Dedifferentiated amniotic fluid mesenchymal stem cell (primary cell): Measurements from ENCODE around the gene GDF3.
"Not testable (repeated sequence)": the region's sequence is repeated elsewhere in the genome, so short reads cannot be mapped to it uniquely, and the experiment has no call there.

Experiments used
- DNase-seq: peaks from one replicate; pipeline ENCODE4 v3.0.0-alpha.2; 2016; ENCODE audit errors: extremely low spot score

The GDF3 gene

GRCh38 chr12:7695566-7696197 is at the start of gene GDF3:
Gene GDF3 (minus strand): TSS chr12:7695775. CDS start chr12:7695728, 47 bp downstream.
- DNase-seq = no peak

- DNase-seq = no peak
Observed at GRCh38 chr12:7732993-7733392, 37.4 kb upstream of the GDF3 start.

- no peak for DNase-seq
Observed at GRCh38 chr12:7731486-7731885, 35.9 kb upstream of the GDF3 start.

- not testable (repeated sequence) for DNase-seq
Observed at GRCh38 chr12:7730984-7731383, 35.4 kb upstream of the GDF3 start.

- DNase-seq = no peak
Observed at GRCh38 chr12:7729746-7730145, 34.2 kb upstream of the GDF3 start.

- DNase-seq = no peak
Observed at GRCh38 chr12:7723926-7724325, 28.4 kb upstream of the GDF3 start.

GRCh38 chr12:7719946-7720730 is 24.6 kb upstream of the GDF3 start:
- no peak for DNase-seq

GRCh38 chr12:7716381-7716780 is 20.8 kb upstream of the GDF3 start:
- no peak for DNase-seq

GRCh38 chr12:7712841-7713442 is 17.4 kb upstream of the GDF3 start:
- DNase-seq = no peak

GRCh38 chr12:7711133-7711532 is 15.6 kb upstream of the GDF3 start, which contains the start of gene DPPA3:
Gene DPPA3 (plus strand): TSS chr12:7711433. CDS start chr12:7711571, 138 bp downstream.
- DNase-seq = no peak

- no peak for DNase-seq
Observed at GRCh38 chr12:7709969-7710675, 14.5 kb upstream of the GDF3 start.

GRCh38 chr12:7705846-7706245 is 10.3 kb upstream of the GDF3 start:
- no peak for DNase-seq

GRCh38 chr12:7695237-7695560 is 376 bp downstream of the GDF3 start:
- no peak for DNase-seq

- DNase-seq = no peak
Observed at GRCh38 chr12:7694556-7695236, 879 bp downstream of the GDF3 start.

- DNase-seq = no peak
Observed at GRCh38 chr12:7693793-7694192, 1.8 kb downstream of the GDF3 start.

GRCh38 chr12:7681535-7681934 is 14.0 kb downstream of the GDF3 start:
- DNase-seq = no peak

GRCh38 chr12:7679251-7680045 is 16.1 kb downstream of the GDF3 start:
- DNase-seq = no peak

- DNase-seq = no peak
Observed at GRCh38 chr12:7678744-7679143, 16.8 kb downstream of the GDF3 start.

GRCh38 chr12:7677432-7677888 is 18.1 kb downstream of the GDF3 start:
- DNase-seq = peak; percentile 52

GRCh38 chr12:7675455-7675854 is 20.1 kb downstream of the GDF3 start:
- DNase-seq = not testable (repeated sequence)

GRCh38 chr12:7668171-7668570 is 27.4 kb downstream of the GDF3 start:
- DNase-seq = no peak
